GM12875 (cell line): Measurements from ENCODE around the gene BABAM1.

ENCODE experiments used
- H3K4me3 ChIP-seq: one replicate; pipeline ENCODE4 v1.5.1; 2011; ENCODE audit warnings: low read depth, low read length, control low read depth
- CTCF ChIP-seq: IDR thresholded peaks from 2 replicates; pipeline ENCODE4 v1.5.1; 2011; ENCODE audit warnings: low read depth, mild to moderate bottlenecking, control low read depth, inconsistent platforms, low read length, moderate library complexity, borderline replicate concordance; ENCODE audit not compliant: insufficient read depth

BABAM1 gene

GRCh38 chr19:17296273-17296672, 29.0 kb downstream of the BABAM1 start:
- TF ChIP-seq CTCF = no peak
- no peak overlapping the region for H3K4me3 ChIP-seq

- H3K4me3 ChIP-seq = no peak overlapping the region
- TF ChIP-seq CTCF = no peak
These were observed 29.7 kb downstream of the BABAM1 start for GRCh38 chr19:17296976-17297375.

- no peak for TF ChIP-seq CTCF
These were observed 33.9 kb downstream of the BABAM1 start for GRCh38 chr19:17300992-17301619.

GRCh38 chr19:17302391-17303166, 35.3 kb downstream of the BABAM1 start:
- H3K4me3 ChIP-seq = peak overlapping the region; percentile 84
- no peak for TF ChIP-seq CTCF

More at GRCh38 chr19:17300992-17301619, 33.9 kb downstream of the BABAM1 start:
- no peak overlapping the region for H3K4me3 ChIP-seq

GRCh38 chr19:17303167-17303939, 36.1 kb downstream of the BABAM1 start, which contains the start of gene ABHD8:
TSS of gene ABHD8 (minus strand) at chr19:17303425. CDS start at chr19:17301616, 1,809 bp downstream.
- TF ChIP-seq CTCF = peak; percentile 54
- H3K4me3 ChIP-seq = peak within 1 kb of the TSS; percentile 84

- no peak for TF ChIP-seq CTCF
- no peak overlapping the region for H3K4me3 ChIP-seq
These were observed 36.7 kb downstream of the BABAM1 start for GRCh38 chr19:17303940-17304267.
